Muscle of leg (tissue), 11 donors: Measurements from ENCODE around the gene EPB41L3. TPM values are rescaled to one million over a fixed set of nuclear protein-coding genes. Genes with fewer than 3 reads are reported as not detected.
A peak's percentile ranks its signal among the peaks of the same experiment; 100 is the strongest.

Experiments
- DNase-seq: peaks from one replicate; pipeline ENCODE4 v3.0.0; 2013
- H3K27ac ChIP-seq: one replicate; pipeline ENCODE4 v1.5.1; 2013; ENCODE audit warnings: mild to moderate bottlenecking, low read length, control low read depth
- H3K27me3 ChIP-seq: one replicate; pipeline ENCODE4 v1.6.1; 2013; ENCODE audit warnings: low read length; ENCODE audit not compliant: control insufficient read depth, insufficient read depth
- H3K36me3 ChIP-seq: one replicate; pipeline ENCODE4 v1.6.1; 2013; ENCODE audit warnings: low read length; ENCODE audit not compliant: control insufficient read depth, insufficient read depth
- H3K4me1 ChIP-seq: one replicate; pipeline ENCODE4 v1.6.1; 2013; ENCODE audit warnings: low read length; ENCODE audit not compliant: control insufficient read depth, insufficient read depth
- H3K4me3 ChIP-seq: one replicate; pipeline ENCODE4 v1.5.1; 2013; ENCODE audit warnings: low read length, control low read depth
- H3K9me3 ChIP-seq: replicated peaks from 2 replicates; pipeline ENCODE4 v1.6.1; 2013; ENCODE audit warnings: low read depth, low read length; ENCODE audit not compliant: control insufficient read depth
- WGBS: methylation state at CpG from one replicate; pipeline ENCODE4 v1.1.5; 2013; ENCODE audit warnings: missing lambda C conversion rate; ENCODE audit not compliant: insufficient coverage; 5-methylcytosine and 5-hydroxymethylcytosine counted together
- polyA plus RNA-seq, 8 donors: library from polyadenylated mRNA; unstranded; fragments of 120-200 nt; gene quantifications; one replicate each; pipeline versions ENCODE4 v1.2.1 to v1.2.3, GENCODE V29; 2013; ENCODE audit warnings: inconsistent platforms in 1 of 8, low replicate concordance in 1 of 8; ENCODE audit not compliant: insufficient read length in 8 of 8, insufficient read depth in 1 of 8
- total RNA-seq: library from RNA; stranded (reverse); fragments of 120-200 nt; gene quantifications from one replicate; pipeline ENCODE4 v1.2.4, GENCODE V29; 2013

Gene EPB41L3
- total and polyA plus RNA-seq, 9 donors: 80.6 to 128 (median 117) TPM

GRCh38 chr18:5398269-5398668 lies 145.5 kb downstream of the EPB41L3 start:
- WGBS: 96% methylated on average over 5 of the region's 8 CpGs
- H3K36me3 ChIP-seq: peaks cover 39% of the 10 kb centered on the region

GRCh38 chr18:5397102-5397501 lies 146.7 kb downstream of the EPB41L3 start:
- H3K9me3 ChIP-seq: no peaks in the 10 kb centered on the region
- H3K27me3 ChIP-seq: no peaks in the 10 kb centered on the region
- DNase-seq: no peak
- WGBS: 93% methylated on average over 17 of the region's 18 CpGs
- peaks cover 36% of the 10 kb centered on the region for H3K36me3 ChIP-seq
- H3K4me3 ChIP-seq: no peak overlapping the region
- no peaks in the 10 kb centered on the region for H3K4me1 ChIP-seq
- no peak overlapping the region for H3K27ac ChIP-seq

More at GRCh38 chr18:5398269-5398668, 145.5 kb downstream of the EPB41L3 start:
- Histone ChIP-seq H3K27me3 (no peaks in the 10 kb centered on the region), H3K4me1 (no peaks in the 10 kb centered on the region), H3K27ac (no peak overlapping the region), H3K9me3 (no peaks in the 10 kb centered on the region), H3K4me3 (no peak overlapping the region)
- no peak for DNase-seq

GRCh38 chr18:5395860-5396448 lies 147.8 kb downstream of the EPB41L3 start:
- peak; percentile 7 for DNase-seq
- 93% methylated on average over 4 of the region's 6 CpGs for WGBS
- no peaks in the 10 kb centered on the region for H3K27me3 ChIP-seq

GRCh38 chr18:5393779-5394178 lies 150.0 kb downstream of the EPB41L3 start:
- no peak for DNase-seq
- Histone ChIP-seq H3K4me3 (no peak overlapping the region), H3K4me1 (no peaks in the 10 kb centered on the region), H3K9me3 (no peaks in the 10 kb centered on the region), H3K27ac (no peak overlapping the region), H3K27me3 (no peaks in the 10 kb centered on the region), H3K36me3 (peaks cover 35% of the 10 kb centered on the region)
- WGBS: 70% methylated on average over 3 of the region's 5 CpGs

More at GRCh38 chr18:5395860-5396448, 147.8 kb downstream of the EPB41L3 start:
- H3K27ac ChIP-seq: no peak overlapping the region
- H3K9me3 ChIP-seq: no peaks in the 10 kb centered on the region
- peaks cover 39% of the 10 kb centered on the region for H3K36me3 ChIP-seq
- H3K4me1 ChIP-seq: no peaks in the 10 kb centered on the region
- H3K4me3 ChIP-seq: no peak overlapping the region

GRCh38 chr18:5391409-5391808 lies 152.4 kb downstream of the EPB41L3 start:
- Histone ChIP-seq H3K27me3 (no peaks in the 10 kb centered on the region), H3K4me1 (no peaks in the 10 kb centered on the region), H3K9me3 (no peaks in the 10 kb centered on the region), H3K4me3 (no peak overlapping the region), H3K27ac (no peak overlapping the region), H3K36me3 (peaks cover 25% of the 10 kb centered on the region)
- WGBS: 92% methylated on average over 6 of the region's 8 CpGs
- no peak for DNase-seq

- Histone ChIP-seq H3K36me3 (peaks cover 7% of the 10 kb centered on the region), H3K4me1 (no peaks in the 10 kb centered on the region), H3K27me3 (no peaks in the 10 kb centered on the region), H3K4me3 (no peak overlapping the region), H3K27ac (no peak overlapping the region), H3K9me3 (no peaks in the 10 kb centered on the region)
- DNase-seq: no peak
- WGBS: 100% methylated on average over 1 of the region's 2 CpGs
Observed at GRCh38 chr18:5389356-5389755, 154.4 kb downstream of the EPB41L3 start.

GRCh38 chr18:5388896-5389295 lies 154.9 kb downstream of the EPB41L3 start:
- Histone ChIP-seq H3K36me3 (peaks cover 5% of the 10 kb centered on the region), H3K4me3 (no peak overlapping the region), H3K4me1 (no peaks in the 10 kb centered on the region), H3K27me3 (no peaks in the 10 kb centered on the region), H3K27ac (no peak overlapping the region), H3K9me3 (no peaks in the 10 kb centered on the region)
- DNase-seq: no peak
- WGBS: no CpG with 5 or more reads among the region's 3 CpGs

GRCh38 chr18:5380586-5380985 lies 163.2 kb downstream of the EPB41L3 start:
- no peaks in the 10 kb centered on the region for H3K9me3 ChIP-seq
- WGBS: 65% methylated on average over 2 of the region's 2 CpGs
- H3K36me3 ChIP-seq: no peaks in the 10 kb centered on the region
- H3K4me3 ChIP-seq: no peak overlapping the region
- no peak for DNase-seq
- no peaks in the 10 kb centered on the region for H3K4me1 ChIP-seq
- H3K27me3 ChIP-seq: no peaks in the 10 kb centered on the region
- H3K27ac ChIP-seq: no peak overlapping the region

GRCh38 chr18:5376986-5377385 lies 166.8 kb downstream of the EPB41L3 start:
- H3K4me1 ChIP-seq: no peaks in the 10 kb centered on the region
- no peak overlapping the region for H3K27ac ChIP-seq
- WGBS: 100% methylated on average over 1 of the region's 4 CpGs
- DNase-seq: no peak
- H3K27me3 ChIP-seq: no peaks in the 10 kb centered on the region
- H3K4me3 ChIP-seq: no peak overlapping the region
- H3K36me3 ChIP-seq: no peaks in the 10 kb centered on the region
- no peaks in the 10 kb centered on the region for H3K9me3 ChIP-seq

- WGBS: no CpG with 5 or more reads among the region's 1 CpG
- peak; percentile 36 for DNase-seq
- H3K4me3 ChIP-seq: no peak overlapping the region
- H3K4me1 ChIP-seq: no peaks in the 10 kb centered on the region
- H3K36me3 ChIP-seq: no peaks in the 10 kb centered on the region
- no peaks in the 10 kb centered on the region for H3K9me3 ChIP-seq
- H3K27ac ChIP-seq: no peak overlapping the region
- H3K27me3 ChIP-seq: no peaks in the 10 kb centered on the region
Observed at GRCh38 chr18:5370332-5370731, 173.5 kb downstream of the EPB41L3 start.

- H3K27ac ChIP-seq: no peak overlapping the region
- H3K27me3 ChIP-seq: no peaks in the 10 kb centered on the region
- no peaks in the 10 kb centered on the region for H3K36me3 ChIP-seq
- 92% methylated on average over 2 of the region's 2 CpGs for WGBS
- no peaks in the 10 kb centered on the region for H3K9me3 ChIP-seq
- H3K4me3 ChIP-seq: no peak overlapping the region
- DNase-seq: no peak
- H3K4me1 ChIP-seq: no peaks in the 10 kb centered on the region
Observed at GRCh38 chr18:5369513-5369912, 174.3 kb downstream of the EPB41L3 start.
